Transverse colon (tissue), 4 donors: ENCODE results near the gene FADS6. TPM values are rescaled to one million over a fixed set of nuclear protein-coding genes. Genes with fewer than 3 reads are reported as not detected.

ENCODE experiments used
- DNase-seq: peaks from one replicate; pipeline ENCODE4 v3.0.0-alpha.2; 2019
- H3K27ac ChIP-seq, 4 donors: fragments of 200-600 bp; sonication (generic); 2 replicates each; pipeline ENCODE4 v1.5.1; 2016 to 2018; ENCODE audit warnings: inconsistent platforms in 4 of 4
- H3K27me3 ChIP-seq: fragments of 200-600 bp; sonication (generic); 2 replicates; pipeline ENCODE4 v1.5.1; 2017; ENCODE audit warnings: inconsistent platforms
- H3K36me3 ChIP-seq, 4 donors: fragments of 200-600 bp; sonication (generic); 2 replicates each; pipeline ENCODE4 v1.5.1; 2017 to 2019; ENCODE audit warnings: inconsistent platforms in 4 of 4
- H3K4me1 ChIP-seq, 4 donors: fragments of 200-600 bp; sonication (generic); 2 replicates each; pipeline ENCODE4 v1.5.1; 2017 to 2020; ENCODE audit warnings: inconsistent platforms in 4 of 4
- H3K4me3 ChIP-seq, 4 donors: fragments of 200-600 bp; sonication (generic); 1 replicate in 1 of 4; 2 replicates in 3 of 4; pipeline versions ENCODE4 v1.5.1 to v1.6.1; 2017 to 2019; ENCODE audit warnings: inconsistent platforms in 4 of 4
- H3K9me3 ChIP-seq, 2 donors: fragments of 200-600 bp; sonication (generic); 2 replicates each; pipeline ENCODE4 v1.5.1; 2017 to 2019; ENCODE audit warnings: inconsistent platforms in 2 of 2
- CTCF ChIP-seq, 5 experiments: fragments of 200-600 bp in 3 of 5; fragments of 450-650 bp in 2 of 5; sonication (generic) in 3 of 5; IDR thresholded peaks; 1 replicate in 2 of 5; 2 replicates in 3 of 5; pipeline ENCODE4 v1.5.1; 2016 to 2017; ENCODE audit warnings: antibody characterized with exemption in 5 of 5, inconsistent platforms in 3 of 5, mild to moderate bottlenecking in 2 of 5, moderate library complexity in 1 of 5
- EP300 ChIP-seq: sonication (generic); formaldehyde crosslinking; IDR thresholded peaks from one replicate; pipeline ENCODE4 v1.6.1; 2017; ENCODE audit warnings: antibody characterized with exemption, low read depth
- POLR2A ChIP-seq: fragments of 450-650 bp; IDR thresholded peaks from one replicate; pipeline ENCODE4 v1.6.1; 2016; ENCODE audit warnings: antibody characterized with exemption, mild to moderate bottlenecking, moderate library complexity
- POLR2AphosphoS5 ChIP-seq, 3 donors: sonication (generic); formaldehyde crosslinking; IDR thresholded peaks; one replicate each; pipeline ENCODE4 v1.6.1; 2016; ENCODE audit warnings: antibody characterized with exemption in 3 of 3
- WGBS, 2 donors: methylation state at CpG; one replicate each; pipeline ENCODE4 v1.1.5; 2018; ENCODE audit warnings: low coverage in 1 of 2; 5-methylcytosine and 5-hydroxymethylcytosine counted together
- in situ Hi-C, 4 donors: fragments of 200-750 bp; cut with MboI; loops; one replicate each; pipeline versions ENCODE4 v1.15.0 to v1.15.1; 2017; ENCODE audit warnings: low sequenced_read_pairs in 3 of 4, low pct_ligation_motif_present in 1 of 4, low pct_unique_long_range_greater_than_20kb in 1 of 4
- intact Hi-C: fragments of 100-400 bp; cut with DNase I; formaldehyde crosslinking; loops from one replicate; pipeline ENCODE4 v1.15.1; 2023; ENCODE audit warnings: low total_unique reads
- total RNA-seq, 4 donors: library from RNA; depleted of rRNA; stranded (reverse); fragments of >200 nt; gene quantifications; one replicate each; pipeline ENCODE4 v1.1.0, GENCODE V29; 2016

Gene FADS6
- total RNA-seq, 4 donors from 2014 or later, result 0.64 to 25.8 (median 3.7) TPM; not detected in 1

GRCh38 chr17:74861662-74862107 is 31.7 kb downstream of the FADS6 start:
- in situ Hi-C loops, result loop anchor here in 2 of 4 donors (10.0 to 25.0 kb wide), 2 partner anchors 67 to 124 kb away; partner anchors contain the start of genes NHERF1 (in 2 of the 2) and RAB37 (in 2 of the 2)
- Histone ChIP-seq H3K36me3 (no peaks in the 10 kb centered on the region), H3K4me3 (peak overlapping the region in 1 of 4 donors; percentile 21), H3K27me3 (peaks cover 58% of the 10 kb centered on the region), H3K27ac (no peak overlapping the region), H3K9me3 (no peaks in the 10 kb centered on the region), H3K4me1 (peaks cover 13 to 30% (median 28%) of the 10 kb centered on the region in 4 donors)
- intact Hi-C loops, result loop anchor here (2.0 kb wide), 1 partner anchor 71 kb away; no protein-coding TSS in a partner anchor
- WGBS, 2 donors, result 11% methylated on average over 3 of the region's 36 CpGs; no CpG with 5 or more reads in 1 of the 2 donors
- TF ChIP-seq EP300, result no peak
- TF ChIP-seq POLR2AphosphoS5 (IDR thresholded peaks at IDR 0.05), result no peak
- no peak for TF ChIP-seq POLR2A
- TF ChIP-seq CTCF (IDR thresholded peaks at IDR 0.05), result no peak
- no peak for DNase-seq

DNA sequence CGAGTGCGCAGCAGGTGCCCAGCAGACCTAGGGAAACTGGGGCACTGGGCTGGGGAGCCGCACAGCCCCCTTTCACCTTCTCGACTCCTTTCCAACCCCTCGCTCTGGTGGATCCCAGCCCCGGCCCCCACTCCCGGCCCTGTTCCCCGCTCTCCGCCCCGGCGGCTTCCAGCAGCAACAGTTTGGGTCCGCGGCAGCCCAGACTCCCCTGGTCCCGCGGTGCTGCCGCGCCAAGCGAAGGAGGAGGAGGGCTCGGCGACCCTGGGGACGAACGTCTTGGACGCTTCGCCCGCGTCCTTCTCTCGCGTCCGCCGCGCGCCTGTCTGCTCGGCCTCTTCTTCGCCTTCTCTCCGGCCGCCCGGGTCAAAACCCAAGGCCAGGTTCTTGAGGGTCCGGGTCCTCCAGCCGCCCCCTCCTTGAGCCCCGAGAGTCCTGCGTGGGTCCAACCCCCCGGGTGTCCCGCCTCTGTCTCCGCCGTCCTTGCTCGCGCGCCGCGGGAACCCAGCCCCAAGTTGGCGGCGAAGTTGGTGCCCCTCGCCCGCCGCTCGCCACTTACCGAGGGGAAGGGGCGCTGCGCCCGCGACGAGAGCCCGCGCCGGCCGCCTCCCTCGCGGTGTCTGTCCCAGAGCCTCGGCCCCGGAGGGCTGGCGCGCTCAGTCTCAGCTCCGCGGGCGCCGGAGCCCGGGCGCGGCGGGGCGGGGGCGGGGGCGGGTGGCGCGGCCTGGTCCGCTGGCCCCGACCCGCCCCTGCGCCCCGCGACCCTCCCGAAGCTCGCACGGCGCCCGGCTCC is 32.4 kb downstream of the FADS6 start:
- TF ChIP-seq CTCF (IDR thresholded peaks at IDR 0.05) (no peak), EP300 (no peak), POLR2A (no peak), POLR2AphosphoS5 (IDR thresholded peaks at IDR 0.05) (no peak)
- WGBS, 2 donors, result 5% methylated on average over 36 of the region's 96 CpGs; no CpG with 5 or more reads in 1 of the 2 donors
- DNase-seq, result no peak
- peaks cover 64% of the 10 kb centered on the region for H3K27me3 ChIP-seq
- intact Hi-C loops (no loop called here), in situ Hi-C loops (loop anchor here in 2 of 4 donors (10.0 to 25.0 kb wide), 2 partner anchors 66 to 124 kb away; partner anchors contain the start of genes NHERF1 (in 2 of the 2) and RAB37 (in 2 of the 2))
- peaks cover 13 to 30% (median 28%) of the 10 kb centered on the region in 4 donors for H3K4me1 ChIP-seq
- no peaks in the 10 kb centered on the region for H3K9me3 ChIP-seq
- no peaks in the 10 kb centered on the region for H3K36me3 ChIP-seq
- H3K4me3 ChIP-seq, result peak overlapping the region in 2 of 4 donors; percentile 15 to 37
- no peak overlapping the region for H3K27ac ChIP-seq

DNA sequence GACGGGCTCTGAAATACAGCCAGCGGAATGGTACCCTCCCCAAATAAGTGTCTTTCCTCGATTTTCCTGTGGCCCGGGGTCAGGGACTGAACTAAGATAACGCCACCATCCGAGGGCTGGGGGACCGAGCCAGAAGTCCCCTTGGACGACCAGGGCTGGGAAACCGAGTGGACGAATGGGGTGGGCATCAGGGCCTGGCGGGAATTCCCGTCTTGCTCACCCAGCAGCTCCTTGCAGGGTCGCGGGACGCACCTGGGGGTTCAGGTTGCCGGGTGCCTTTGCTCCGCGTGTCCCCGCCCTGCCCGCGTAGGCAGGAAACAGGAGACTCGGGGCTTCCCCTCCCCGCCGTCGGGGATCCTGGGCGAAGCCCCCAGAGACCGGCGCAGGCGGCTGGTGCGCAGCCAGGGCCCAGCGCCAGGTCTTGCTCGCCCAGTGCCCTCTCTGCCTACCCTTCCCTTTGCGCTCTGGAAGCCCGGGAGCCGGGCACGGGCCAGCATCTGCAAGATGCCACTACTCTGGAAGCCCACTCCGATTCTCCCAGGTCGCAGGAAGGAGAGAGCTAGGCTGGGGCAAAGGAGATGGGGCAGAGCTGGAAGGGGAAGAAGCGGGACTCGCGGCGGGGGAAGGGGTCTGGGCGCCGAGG is 33.1 kb downstream of the FADS6 start:
- Histone ChIP-seq H3K4me1 (peaks cover 13 to 30% (median 28%) of the 10 kb centered on the region in 4 donors), H3K27ac (no peak overlapping the region), H3K36me3 (no peaks in the 10 kb centered on the region), H3K4me3 (peak overlapping the region in 1 of 4 donors; percentile 37), H3K9me3 (no peaks in the 10 kb centered on the region), H3K27me3 (peaks cover 71% of the 10 kb centered on the region)
- intact Hi-C loops, result no loop called here
- peak in 1 of 5 experiments; percentile 3 for TF ChIP-seq CTCF (IDR thresholded peaks at IDR 0.05)
- TF ChIP-seq POLR2AphosphoS5 (IDR thresholded peaks at IDR 0.05), result no peak
- 4% methylated on average over 34 of the region's 44 CpGs; no CpG with 5 or more reads in 1 of the 2 donors for WGBS, 2 donors
- in situ Hi-C loops, result loop anchor here in 2 of 4 donors (10.0 to 25.0 kb wide), 2 partner anchors 66 to 123 kb away; partner anchors contain the start of genes NHERF1 (in 2 of the 2) and RAB37 (in 2 of the 2)
- no peak for DNase-seq
